ENCODE results near the gene SAMD4B. TPM values are rescaled to one million over a fixed set of nuclear protein-coding genes. Genes with fewer than 3 reads are reported as not detected.
A peak's percentile ranks its signal among the peaks of the same experiment; 100 is the strongest.

Gene SAMD4B
- total and polyA plus RNA-seq, 2 experiments from 2014 or later = 104 to 172 TPM

DNA sequence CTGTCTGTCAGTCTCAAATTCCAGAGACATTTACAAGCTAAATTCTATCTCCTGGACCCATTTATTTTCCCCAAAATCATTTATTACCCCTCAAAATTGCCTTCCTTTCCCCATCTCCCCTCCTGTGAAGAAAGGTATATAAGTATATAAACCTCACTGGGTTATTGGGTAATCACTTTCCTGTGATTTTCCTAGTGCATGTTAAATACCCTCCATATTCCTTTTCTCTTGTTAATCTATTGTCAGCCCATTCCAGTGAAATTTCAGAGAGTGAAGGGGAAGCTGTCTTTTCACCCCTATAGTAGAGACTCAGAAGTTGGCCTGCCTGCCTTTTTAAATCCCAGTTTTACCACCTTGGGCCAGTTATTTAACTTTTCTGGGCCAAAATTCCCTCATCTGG lies 36.1 kb upstream of the SAMD4B start:
- no peak overlapping the region for H2AFZ ChIP-seq
- Mint-ChIP-seq H3K4me1 (peaks cover 43% of the 10 kb centered on the region), H3K4me3 (peak overlapping the region; percentile 6; the same call in 1 of the 3 replicates), H3K27me3 (ENCODE audit: insufficient read depth, low read depth, poor library complexity) (peaks cover 29% of the 10 kb centered on the region), H3K27ac (no peak overlapping the region), H3K9me3 (no peaks in the 10 kb centered on the region; the same call in 2 of the 3 replicates), H3K36me3 (ENCODE audit: low read depth) (no peaks in the 10 kb centered on the region; the same call in 1 of the 3 replicates)
- H3K4me2 ChIP-seq = peak overlapping the region; percentile 95; the same call in 1 of the 2 replicates
- no peaks in the 10 kb centered on the region for H3K9me2 ChIP-seq (ENCODE audit: insufficient read depth)
- H4K20me1 ChIP-seq (replicated peaks; ENCODE audit: insufficient read depth) = peaks cover 6% of the 10 kb centered on the region; the same call in 1 of the 2 replicates
- ATAC-seq = no peak
- H3K27ac ChIP-seq (ENCODE audit: low read depth) = no peak overlapping the region
- no peaks in the 10 kb centered on the region for H3K36me3 ChIP-seq (ENCODE audit: insufficient read depth)
- peaks cover 11% of the 10 kb centered on the region for H3F3A ChIP-seq (replicated peaks; ENCODE audit: low read depth)
- no peak for DNase-seq (ENCODE audit: low spot score)
- peak overlapping the region; percentile 88 for H3K4me3 ChIP-seq
- peaks cover 28% of the 10 kb centered on the region for H3K4me1 ChIP-seq (ENCODE audit: insufficient read depth)
- no peaks in the 10 kb centered on the region for H3K79me2 ChIP-seq (replicated peaks; ENCODE audit: insufficient read depth)
- no peak for TF ChIP-seq EZH2phosphoT487 (IDR thresholded peaks at IDR 0.05; ENCODE audit: unreplicated experiment)
- H3K27me3 ChIP-seq (ENCODE audit: insufficient read depth) = peaks cover 23% of the 10 kb centered on the region

DNA sequence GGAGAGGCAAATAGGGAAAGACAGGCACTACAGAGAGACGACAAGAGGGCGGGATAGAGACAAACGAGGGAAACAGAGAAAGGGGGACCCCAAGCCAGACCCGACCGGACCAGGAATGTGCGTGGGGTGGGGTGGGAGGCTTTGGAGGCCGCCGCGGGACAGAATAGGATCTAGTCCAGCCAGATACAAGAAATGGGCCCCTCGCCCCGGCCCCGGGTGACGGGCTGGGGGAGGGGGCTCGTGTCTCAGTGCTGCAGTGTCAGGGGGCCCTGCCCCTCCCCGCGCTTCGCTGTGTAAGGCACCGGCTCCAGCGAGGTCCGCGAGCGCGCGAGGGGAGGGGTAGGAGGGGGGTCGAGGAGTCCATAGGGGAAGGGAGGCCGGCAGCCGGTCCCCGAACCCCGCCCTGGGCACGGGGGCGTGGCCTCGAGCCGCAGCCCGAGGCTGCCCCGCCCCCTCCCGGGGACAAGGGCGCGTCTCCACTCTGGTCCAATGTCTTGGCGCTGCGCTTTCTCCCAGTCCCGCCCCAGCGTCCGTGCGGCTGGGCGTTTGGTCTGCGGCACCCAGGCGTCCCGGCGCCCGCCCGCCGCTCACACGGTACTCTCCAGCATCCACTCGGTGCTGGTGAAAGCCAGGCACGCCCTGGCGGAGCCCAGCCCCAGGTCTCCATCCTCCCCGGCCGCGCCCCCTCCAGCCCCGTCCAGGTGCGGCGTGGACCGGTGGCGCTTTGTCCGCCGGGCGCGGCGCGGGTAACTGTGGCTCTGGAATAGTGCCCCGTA lies 35.0 kb upstream of the SAMD4B start:
- Histone ChIP-seq H3K36me3 (ENCODE audit: insufficient read depth) (0 out of 2 replicates have a peak, but pooled peaks cover 3% of the 10 kb centered on the region), H3F3A (replicated peaks; ENCODE audit: low read depth) (peaks cover 11% of the 10 kb centered on the region), H4K20me1 (replicated peaks; ENCODE audit: insufficient read depth) (peaks cover 6% of the 10 kb centered on the region; the same call in 1 of the 2 replicates), H2AFZ (peak overlapping the region; percentile 93), H3K79me2 (replicated peaks; ENCODE audit: insufficient read depth) (no peaks in the 10 kb centered on the region), H3K9me2 (ENCODE audit: insufficient read depth) (no peaks in the 10 kb centered on the region), H3K27ac (ENCODE audit: low read depth) (no peak overlapping the region), H3K27me3 (ENCODE audit: insufficient read depth) (peaks cover 23% of the 10 kb centered on the region), H3K4me2 (peak overlapping the region; percentile 95), H3K4me1 (ENCODE audit: insufficient read depth) (peaks cover 28% of the 10 kb centered on the region), H3K4me3 (peak overlapping the region; percentile 88)
- Mint-ChIP-seq H3K4me1 (peaks cover 45% of the 10 kb centered on the region), H3K4me3 (peak overlapping the region; percentile 84), H3K9me3 (no peaks in the 10 kb centered on the region; the same call in 2 of the 3 replicates), H3K27me3 (ENCODE audit: insufficient read depth, low read depth, poor library complexity) (peaks cover 29% of the 10 kb centered on the region), H3K36me3 (ENCODE audit: low read depth) (peaks cover 3% of the 10 kb centered on the region), H3K27ac (no peak overlapping the region)
- ATAC-seq (peak; percentile 74), DNase-seq (ENCODE audit: low spot score) (peak; percentile 90)
- no peak for TF ChIP-seq JUNB (IDR thresholded peaks at IDR 0.05; ENCODE audit: unreplicated experiment)
- TF ChIP-seq, protein P1, sequence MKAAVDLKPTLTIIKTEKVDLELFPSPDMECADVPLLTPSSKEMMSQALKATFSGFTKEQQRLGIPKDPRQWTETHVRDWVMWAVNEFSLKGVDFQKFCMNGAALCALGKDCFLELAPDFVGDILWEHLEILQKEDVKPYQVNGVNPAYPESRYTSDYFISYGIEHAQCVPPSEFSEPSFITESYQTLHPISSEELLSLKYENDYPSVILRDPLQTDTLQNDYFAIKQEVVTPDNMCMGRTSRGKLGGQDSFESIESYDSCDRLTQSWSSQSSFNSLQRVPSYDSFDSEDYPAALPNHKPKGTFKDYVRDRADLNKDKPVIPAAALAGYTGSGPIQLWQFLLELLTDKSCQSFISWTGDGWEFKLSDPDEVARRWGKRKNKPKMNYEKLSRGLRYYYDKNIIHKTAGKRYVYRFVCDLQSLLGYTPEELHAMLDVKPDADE (IDR thresholded peaks at IDR 0.05) = no peak
- no peak for TF ChIP-seq EZH2phosphoT487 (IDR thresholded peaks at IDR 0.05; ENCODE audit: unreplicated experiment)
- TF ChIP-seq, protein P2, sequence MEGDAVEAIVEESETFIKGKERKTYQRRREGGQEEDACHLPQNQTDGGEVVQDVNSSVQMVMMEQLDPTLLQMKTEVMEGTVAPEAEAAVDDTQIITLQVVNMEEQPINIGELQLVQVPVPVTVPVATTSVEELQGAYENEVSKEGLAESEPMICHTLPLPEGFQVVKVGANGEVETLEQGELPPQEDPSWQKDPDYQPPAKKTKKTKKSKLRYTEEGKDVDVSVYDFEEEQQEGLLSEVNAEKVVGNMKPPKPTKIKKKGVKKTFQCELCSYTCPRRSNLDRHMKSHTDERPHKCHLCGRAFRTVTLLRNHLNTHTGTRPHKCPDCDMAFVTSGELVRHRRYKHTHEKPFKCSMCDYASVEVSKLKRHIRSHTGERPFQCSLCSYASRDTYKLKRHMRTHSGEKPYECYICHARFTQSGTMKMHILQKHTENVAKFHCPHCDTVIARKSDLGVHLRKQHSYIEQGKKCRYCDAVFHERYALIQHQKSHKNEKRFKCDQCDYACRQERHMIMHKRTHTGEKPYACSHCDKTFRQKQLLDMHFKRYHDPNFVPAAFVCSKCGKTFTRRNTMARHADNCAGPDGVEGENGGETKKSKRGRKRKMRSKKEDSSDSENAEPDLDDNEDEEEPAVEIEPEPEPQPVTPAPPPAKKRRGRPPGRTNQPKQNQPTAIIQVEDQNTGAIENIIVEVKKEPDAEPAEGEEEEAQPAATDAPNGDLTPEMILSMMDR (conservative IDR thresholded peaks at IDR 0.05; ENCODE audit: low read depth in 2 of 2) = no peak
- TF ChIP-seq, protein P3, sequence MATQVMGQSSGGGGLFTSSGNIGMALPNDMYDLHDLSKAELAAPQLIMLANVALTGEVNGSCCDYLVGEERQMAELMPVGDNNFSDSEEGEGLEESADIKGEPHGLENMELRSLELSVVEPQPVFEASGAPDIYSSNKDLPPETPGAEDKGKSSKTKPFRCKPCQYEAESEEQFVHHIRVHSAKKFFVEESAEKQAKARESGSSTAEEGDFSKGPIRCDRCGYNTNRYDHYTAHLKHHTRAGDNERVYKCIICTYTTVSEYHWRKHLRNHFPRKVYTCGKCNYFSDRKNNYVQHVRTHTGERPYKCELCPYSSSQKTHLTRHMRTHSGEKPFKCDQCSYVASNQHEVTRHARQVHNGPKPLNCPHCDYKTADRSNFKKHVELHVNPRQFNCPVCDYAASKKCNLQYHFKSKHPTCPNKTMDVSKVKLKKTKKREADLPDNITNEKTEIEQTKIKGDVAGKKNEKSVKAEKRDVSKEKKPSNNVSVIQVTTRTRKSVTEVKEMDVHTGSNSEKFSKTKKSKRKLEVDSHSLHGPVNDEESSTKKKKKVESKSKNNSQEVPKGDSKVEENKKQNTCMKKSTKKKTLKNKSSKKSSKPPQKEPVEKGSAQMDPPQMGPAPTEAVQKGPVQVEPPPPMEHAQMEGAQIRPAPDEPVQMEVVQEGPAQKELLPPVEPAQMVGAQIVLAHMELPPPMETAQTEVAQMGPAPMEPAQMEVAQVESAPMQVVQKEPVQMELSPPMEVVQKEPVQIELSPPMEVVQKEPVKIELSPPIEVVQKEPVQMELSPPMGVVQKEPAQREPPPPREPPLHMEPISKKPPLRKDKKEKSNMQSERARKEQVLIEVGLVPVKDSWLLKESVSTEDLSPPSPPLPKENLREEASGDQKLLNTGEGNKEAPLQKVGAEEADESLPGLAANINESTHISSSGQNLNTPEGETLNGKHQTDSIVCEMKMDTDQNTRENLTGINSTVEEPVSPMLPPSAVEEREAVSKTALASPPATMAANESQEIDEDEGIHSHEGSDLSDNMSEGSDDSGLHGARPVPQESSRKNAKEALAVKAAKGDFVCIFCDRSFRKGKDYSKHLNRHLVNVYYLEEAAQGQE (IDR thresholded peaks at IDR 0.05; ENCODE audit: unreplicated experiment) = no peak
- TF ChIP-seq NANOG (IDR thresholded peaks at IDR 0.05; ENCODE audit: borderline replicate concordance) = no peak
- no peak for TF ChIP-seq CREB1 (CRISPR knock-in tag; IDR thresholded peaks at IDR 0.05; ENCODE audit: low read depth)
- no peak for TF ChIP-seq ZNF331 (CRISPR knock-in tag; IDR thresholded peaks at IDR 0.05; ENCODE audit: low read depth)

Data from GM23338 (cell line).